ENCODE measurements around the gene MIGA2.

DNA sequence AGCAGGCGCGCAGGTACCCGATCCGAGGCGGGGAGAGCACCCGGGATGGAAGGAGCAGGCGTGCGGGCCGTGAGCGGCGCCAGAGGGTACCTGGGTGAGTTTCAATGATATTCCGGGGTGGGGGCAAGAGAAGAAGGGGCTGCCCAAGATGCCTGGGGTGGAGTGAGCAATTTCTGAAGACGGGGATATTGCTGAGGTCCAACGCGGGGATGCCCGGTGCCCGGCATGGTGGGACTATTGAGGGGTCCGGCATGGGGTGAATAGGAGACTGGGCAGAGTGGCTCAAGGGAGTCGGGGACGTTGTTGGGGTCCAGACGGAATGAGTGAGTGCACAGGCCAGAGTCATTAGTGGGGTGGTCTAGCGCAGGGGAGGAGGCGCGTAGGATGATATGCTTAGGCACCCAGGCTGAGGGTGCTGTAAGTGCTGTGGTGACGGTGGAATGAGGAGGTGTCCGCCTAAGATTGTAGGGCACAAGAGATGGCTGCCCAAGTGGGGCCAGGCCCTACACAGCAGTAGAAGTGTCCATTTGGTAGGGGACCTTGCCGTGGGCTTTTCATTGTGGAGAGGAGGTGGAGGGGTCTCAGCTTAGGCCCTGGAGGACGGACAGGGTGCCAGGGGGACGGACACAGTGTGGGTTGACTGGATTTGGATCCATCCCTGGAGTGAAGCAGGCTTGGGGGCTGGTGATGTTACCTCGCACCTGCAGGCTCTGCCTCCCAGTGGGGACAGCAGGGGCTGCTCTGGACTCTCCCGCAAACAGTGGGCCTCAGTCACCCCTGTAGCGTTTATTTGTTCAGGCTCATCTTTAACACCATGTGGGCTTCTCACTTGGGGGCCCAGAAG is 719 bp downstream of the MIGA2 start:
- no peak for TF ChIP-seq SPI1 (IDR thresholded peaks at IDR 0.05; ENCODE audit: low read depth, low read length)
- no peak for TF ChIP-seq POLR2AphosphoS5 (IDR thresholded peaks at IDR 0.05; ENCODE audit: low read depth, low read length)
- TF ChIP-seq TAF1 (IDR thresholded peaks at IDR 0.05; ENCODE audit: low read depth, low read length): no peak
- no peak for TF ChIP-seq POLR2A (IDR thresholded peaks at IDR 0.05; ENCODE audit: low read depth, low read length)
- TF ChIP-seq POU2F2 (IDR thresholded peaks at IDR 0.05; ENCODE audit: low read depth, low read length): no peak
